GM23338 (cell line): ENCODE data around the gene HMGCS2. TPM values are rescaled to one million over a fixed set of nuclear protein-coding genes. Genes with fewer than 3 reads are reported as not detected.

Experiments used
- ATAC-seq: fragments of 200-7000 bp; cut with Tn5 transposase; 3 replicates; pipeline ENCODE4 v1.9.1; 2020
- DNase-seq: peaks from one replicate; pipeline ENCODE4 v3.0.0-alpha.2; 2015; ENCODE audit warnings: low spot score
- H2AFZ ChIP-seq: fragments of 200-600 bp; sonication (generic); 2 replicates; pipeline ENCODE4 v1.8.0; 2016; ENCODE audit warnings: antibody characterized with exemption, mild to moderate bottlenecking, moderate library complexity
- H3F3A ChIP-seq: fragments of 200-600 bp; sonication (generic); replicated peaks from 2 replicates; pipeline ENCODE4 v1.8.0; 2017; ENCODE audit warnings: antibody characterized with exemption, mixed run types, low read depth
- H3K27ac ChIP-seq: fragments of 200-600 bp; sonication (generic); 2 replicates; pipeline ENCODE4 v1.6.1; 2016; ENCODE audit warnings: low read depth
- H3K27me3 ChIP-seq: fragments of 200-600 bp; sonication (generic); 2 replicates; pipeline ENCODE4 v1.8.0; 2016; ENCODE audit warnings: mild to moderate bottlenecking, mixed run types, moderate library complexity; ENCODE audit not compliant: insufficient read depth
- H3K36me3 ChIP-seq: fragments of 200-600 bp; sonication (generic); 2 replicates; pipeline ENCODE4 v1.8.0; 2016; ENCODE audit warnings: mild to moderate bottlenecking; ENCODE audit not compliant: insufficient read depth
- H3K4me1 ChIP-seq: fragments of 200-600 bp; sonication (generic); 2 replicates; pipeline ENCODE4 v1.8.0; 2016; ENCODE audit warnings: mild to moderate bottlenecking, moderate library complexity; ENCODE audit not compliant: insufficient read depth
- H3K4me2 ChIP-seq: fragments of 200-600 bp; sonication (generic); 2 replicates; pipeline ENCODE4 v1.7.1; 2017; ENCODE audit warnings: mixed run types
- H3K4me3 ChIP-seq: fragments of 200-600 bp; sonication (generic); 2 replicates; pipeline ENCODE4 v1.6.1; 2016; ENCODE audit warnings: mixed run types
- H3K79me2 ChIP-seq: fragments of 200-600 bp; sonication (generic); replicated peaks from 2 replicates; pipeline ENCODE4 v1.8.0; 2017; ENCODE audit warnings: mild to moderate bottlenecking; ENCODE audit not compliant: insufficient read depth
- H3K9me2 ChIP-seq: fragments of 200-600 bp; sonication (generic); 2 replicates; pipeline ENCODE4 v1.8.0; 2017; ENCODE audit not compliant: insufficient read depth
- H4K20me1 ChIP-seq: fragments of 200-600 bp; sonication (generic); replicated peaks from 2 replicates; pipeline ENCODE4 v1.8.0; 2017; ENCODE audit warnings: mild to moderate bottlenecking; ENCODE audit not compliant: insufficient read depth
- H3K27ac Mint-ChIP-seq: 2 replicates; pipeline ENCODE4 v1.8.0; 2020; ENCODE audit warnings: inconsistent platforms, mild to moderate bottlenecking, moderate library complexity, mixed read lengths
- H3K27me3 Mint-ChIP-seq: 3 replicates; pipeline ENCODE4 v1.8.0; 2022; ENCODE audit warnings: low read depth, mild to moderate bottlenecking, moderate library complexity, mixed read lengths, inconsistent platforms; ENCODE audit not compliant: insufficient read depth, poor library complexity
- H3K36me3 Mint-ChIP-seq: 3 replicates; pipeline ENCODE4 v1.8.0; 2021; ENCODE audit warnings: low read depth, mild to moderate bottlenecking, inconsistent platforms, moderate library complexity, mixed read lengths
- H3K4me1 Mint-ChIP-seq: 3 replicates; pipeline ENCODE4 v1.8.0; 2020; ENCODE audit warnings: mild to moderate bottlenecking, inconsistent platforms, mixed read lengths
- H3K4me3 Mint-ChIP-seq: 3 replicates; pipeline ENCODE4 v1.8.0; 2021; ENCODE audit warnings: moderate library complexity, mild to moderate bottlenecking, inconsistent platforms, mixed read lengths
- H3K9me3 Mint-ChIP-seq: 3 replicates; pipeline ENCODE4 v1.8.0; 2020; ENCODE audit warnings: moderate library complexity, mild to moderate bottlenecking, inconsistent platforms, mixed read lengths
- CREB1 ChIP-seq: fragments of 250-450 bp; sonication (Bioruptor Pico); IDR thresholded peaks from 2 replicates; pipeline ENCODE4 v1.5.0; 2020; ENCODE audit warnings: low read depth, mild to moderate bottlenecking, moderate library complexity
- EZH2 ChIP-seq: fragments of 200-600 bp; sonication (generic); IDR thresholded peaks from one replicate; pipeline ENCODE4 v1.8.0; 2017; ENCODE audit warnings: antibody characterized with exemption, mild to moderate bottlenecking, low read depth; ENCODE audit not compliant: unreplicated experiment
- JUNB ChIP-seq: IDR thresholded peaks from one replicate; pipeline ENCODE4 v1.6.1; 2016; ENCODE audit warnings: antibody characterized with exemption; ENCODE audit not compliant: unreplicated experiment
- STAT1 ChIP-seq: IDR thresholded peaks from one replicate; pipeline ENCODE4 v1.6.1; 2016; ENCODE audit warnings: antibody characterized with exemption; ENCODE audit not compliant: unreplicated experiment
- ZNF114 ChIP-seq: fragments of 250-450 bp; sonication (Bioruptor Pico); IDR thresholded peaks from 2 replicates; pipeline ENCODE4 v1.5.0; 2020; ENCODE audit warnings: mild to moderate bottlenecking, moderate library complexity
- ZNF462 ChIP-seq: fragments of 250-450 bp; sonication (Bioruptor Pico); IDR thresholded peaks from 2 replicates; pipeline ENCODE4 v1.5.0; 2020; ENCODE audit warnings: mild to moderate bottlenecking, moderate library complexity
- polyA plus RNA-seq: library from polyadenylated mRNA; unstranded; fragments of >200 nt; fragmentation: Nextera tagmentation; extraction: Ambion mirVana; gene quantifications from 2 replicates; pipeline ENCODE4 v1.2.1, GENCODE V29; 2016
- total RNA-seq: library from RNA; depleted of rRNA; stranded (reverse); fragments of >200 nt; shearing (Covaris generic); gene quantifications from 2 replicates; pipeline ENCODE4 v1.2.3, GENCODE V29; 2014
- TF ChIP-seq, protein P1 (sequence below): IDR thresholded peaks from 2 replicates; pipeline ENCODE4 v1.6.1; 2016; ENCODE audit warnings: antibody characterized with exemption
- TF ChIP-seq, protein P2 (sequence below), 2 experiments: fragments of 200-600 bp in 1 of 2; sonication (generic) in 1 of 2; conservative IDR thresholded peaks; 2 replicates each; pipeline versions ENCODE4 v1.5.1 to v1.6.1; 2016 to 2017; ENCODE audit warnings: antibody characterized with exemption in 2 of 2, low read depth in 2 of 2, mild to moderate bottlenecking in 2 of 2, moderate library complexity in 1 of 2

HMGCS2 gene
- total and polyA plus RNA-seq, 2 experiments from 2014 or later: not detected

DNA sequence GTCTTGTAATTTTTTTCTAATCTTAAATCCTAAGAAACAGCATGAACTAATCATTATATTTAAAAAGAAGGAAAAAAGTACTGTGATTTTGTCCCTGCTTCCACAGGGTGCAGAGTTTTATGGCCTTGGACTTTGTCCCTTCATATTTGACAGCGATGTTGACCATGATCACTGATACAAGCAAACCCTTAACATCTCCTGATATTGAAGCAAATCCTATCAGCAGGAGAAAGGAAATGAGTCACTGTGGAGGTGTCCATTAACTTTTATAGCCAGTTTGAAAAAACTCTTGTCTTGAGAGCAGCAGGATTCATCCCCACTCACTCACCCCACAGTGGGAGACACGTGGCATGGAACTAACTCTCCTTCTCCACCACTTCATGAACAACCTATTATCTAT, 47.7 kb upstream of the HMGCS2 start (continued):
- TF ChIP-seq, protein P1, sequence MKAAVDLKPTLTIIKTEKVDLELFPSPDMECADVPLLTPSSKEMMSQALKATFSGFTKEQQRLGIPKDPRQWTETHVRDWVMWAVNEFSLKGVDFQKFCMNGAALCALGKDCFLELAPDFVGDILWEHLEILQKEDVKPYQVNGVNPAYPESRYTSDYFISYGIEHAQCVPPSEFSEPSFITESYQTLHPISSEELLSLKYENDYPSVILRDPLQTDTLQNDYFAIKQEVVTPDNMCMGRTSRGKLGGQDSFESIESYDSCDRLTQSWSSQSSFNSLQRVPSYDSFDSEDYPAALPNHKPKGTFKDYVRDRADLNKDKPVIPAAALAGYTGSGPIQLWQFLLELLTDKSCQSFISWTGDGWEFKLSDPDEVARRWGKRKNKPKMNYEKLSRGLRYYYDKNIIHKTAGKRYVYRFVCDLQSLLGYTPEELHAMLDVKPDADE: no peak
- no peak for TF ChIP-seq JUNB

GRCh38 chr1:119815928-119816327, 47.2 kb upstream of the HMGCS2 start:
- no peaks in the 10 kb centered on the region for H3K4me1 Mint-ChIP-seq
- ATAC-seq: no peak
- no peaks in the 10 kb centered on the region for H3K36me3 Mint-ChIP-seq
- Histone ChIP-seq H3K4me2 (no peak overlapping the region), H3F3A (no peaks in the 10 kb centered on the region), H2AFZ (no peak overlapping the region), H3K4me3 (no peak overlapping the region), H3K9me2 (no peaks in the 10 kb centered on the region), H3K4me1 (no peaks in the 10 kb centered on the region), H3K36me3 (no peaks in the 10 kb centered on the region), H3K79me2 (no peaks in the 10 kb centered on the region), H4K20me1 (no peaks in the 10 kb centered on the region), H3K27me3 (no peaks in the 10 kb centered on the region), H3K27ac (no peak overlapping the region)
- peaks cover 1% of the 10 kb centered on the region for H3K27me3 Mint-ChIP-seq
- no peak overlapping the region for H3K27ac Mint-ChIP-seq
- no peaks in the 10 kb centered on the region for H3K9me3 Mint-ChIP-seq
- DNase-seq: no peak
- TF ChIP-seq ZNF114 (no peak), EZH2 (no peak), JUNB (no peak)
- H3K4me3 Mint-ChIP-seq: no peak overlapping the region

- Histone ChIP-seq H3K27me3 (no peaks in the 10 kb centered on the region), H3K4me1 (no peaks in the 10 kb centered on the region), H3K79me2 (no peaks in the 10 kb centered on the region), H2AFZ (no peak overlapping the region), H3K27ac (no peak overlapping the region), H3K9me2 (no peaks in the 10 kb centered on the region), H3K4me3 (no peak overlapping the region), H3K36me3 (no peaks in the 10 kb centered on the region), H3F3A (no peaks in the 10 kb centered on the region), H3K4me2 (no peak overlapping the region), H4K20me1 (no peaks in the 10 kb centered on the region)
- no peak for ATAC-seq
- H3K4me3 Mint-ChIP-seq: no peak overlapping the region
- H3K4me1 Mint-ChIP-seq: no peaks in the 10 kb centered on the region
- DNase-seq: no peak
- no peaks in the 10 kb centered on the region for H3K9me3 Mint-ChIP-seq
- no peak overlapping the region for H3K27ac Mint-ChIP-seq
- TF ChIP-seq, protein P2, sequence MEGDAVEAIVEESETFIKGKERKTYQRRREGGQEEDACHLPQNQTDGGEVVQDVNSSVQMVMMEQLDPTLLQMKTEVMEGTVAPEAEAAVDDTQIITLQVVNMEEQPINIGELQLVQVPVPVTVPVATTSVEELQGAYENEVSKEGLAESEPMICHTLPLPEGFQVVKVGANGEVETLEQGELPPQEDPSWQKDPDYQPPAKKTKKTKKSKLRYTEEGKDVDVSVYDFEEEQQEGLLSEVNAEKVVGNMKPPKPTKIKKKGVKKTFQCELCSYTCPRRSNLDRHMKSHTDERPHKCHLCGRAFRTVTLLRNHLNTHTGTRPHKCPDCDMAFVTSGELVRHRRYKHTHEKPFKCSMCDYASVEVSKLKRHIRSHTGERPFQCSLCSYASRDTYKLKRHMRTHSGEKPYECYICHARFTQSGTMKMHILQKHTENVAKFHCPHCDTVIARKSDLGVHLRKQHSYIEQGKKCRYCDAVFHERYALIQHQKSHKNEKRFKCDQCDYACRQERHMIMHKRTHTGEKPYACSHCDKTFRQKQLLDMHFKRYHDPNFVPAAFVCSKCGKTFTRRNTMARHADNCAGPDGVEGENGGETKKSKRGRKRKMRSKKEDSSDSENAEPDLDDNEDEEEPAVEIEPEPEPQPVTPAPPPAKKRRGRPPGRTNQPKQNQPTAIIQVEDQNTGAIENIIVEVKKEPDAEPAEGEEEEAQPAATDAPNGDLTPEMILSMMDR (conservative IDR thresholded peaks at IDR 0.05; ENCODE audit: low read depth in 2 of 2): no peak
- TF ChIP-seq CREB1 (no peak), ZNF114 (no peak), JUNB (no peak), STAT1 (no peak), ZNF462 (CRISPR knock-in tag) (no peak)
- TF ChIP-seq, protein P1: no peak
- H3K36me3 Mint-ChIP-seq: no peaks in the 10 kb centered on the region
- H3K27me3 Mint-ChIP-seq: peaks cover 1% of the 10 kb centered on the region
These were observed 46.7 kb upstream of the HMGCS2 start for GRCh38 chr1:119815361-119815760.
